ENCODE data around the gene PLEKHA1.

- TF ChIP-seq POLR2A (IDR thresholded peaks at IDR 0.05; ENCODE audit: borderline replicate concordance, extremely low read depth, insufficient read depth, insufficient read length) (no peak), POLR2AphosphoS5 (IDR thresholded peaks at IDR 0.05; ENCODE audit: low read depth, low read length) (no peak), MAX (IDR thresholded peaks at IDR 0.05) (no peak), CTCF (IDR thresholded peaks at IDR 0.05 in 2 of 3, conservative IDR thresholded peaks at IDR 0.05 in 1 of 3; ENCODE audit: borderline replicate concordance in 1 of 3, insufficient read depth in 1 of 3, low read depth in 2 of 3, low read length in 2 of 3) (no peak), RAD21 (IDR thresholded peaks at IDR 0.05; ENCODE audit: low read depth) (no peak), REST (IDR thresholded peaks at IDR 0.05; ENCODE audit: low read depth) (no peak), TCF7L2 (IDR thresholded peaks at IDR 0.05; ENCODE audit: borderline replicate concordance, extremely low read depth, insufficient read depth, insufficient read length) (no peak), EZH2 (IDR thresholded peaks at IDR 0.05) (no peak), ZNF274 (IDR thresholded peaks at IDR 0.05; ENCODE audit: low read depth, low read length) (no peak), EZH2phosphoT487 (IDR thresholded peaks at IDR 0.05; ENCODE audit: borderline replicate concordance) (no peak), SP1 (IDR thresholded peaks at IDR 0.05; ENCODE audit: low read depth) (no peak), CBX3 (IDR thresholded peaks at IDR 0.05; ENCODE audit: low read depth) (no peak)
Observed at GRCh38 chr10:122458693-122459092, 84.2 kb downstream of the PLEKHA1 start.
